HG03280 (cell line): Measurements from ENCODE around the gene ST7L.

Source experiments
- ATAC-seq: cut with Tn5 transposase; IDR thresholded peaks from one replicate; pipeline ENCODE4 v1.9.1; 2021; ENCODE audit warnings: mild to moderate bottlenecking, moderate library complexity; ENCODE audit not compliant: unreplicated experiment

ST7L gene

DNA sequence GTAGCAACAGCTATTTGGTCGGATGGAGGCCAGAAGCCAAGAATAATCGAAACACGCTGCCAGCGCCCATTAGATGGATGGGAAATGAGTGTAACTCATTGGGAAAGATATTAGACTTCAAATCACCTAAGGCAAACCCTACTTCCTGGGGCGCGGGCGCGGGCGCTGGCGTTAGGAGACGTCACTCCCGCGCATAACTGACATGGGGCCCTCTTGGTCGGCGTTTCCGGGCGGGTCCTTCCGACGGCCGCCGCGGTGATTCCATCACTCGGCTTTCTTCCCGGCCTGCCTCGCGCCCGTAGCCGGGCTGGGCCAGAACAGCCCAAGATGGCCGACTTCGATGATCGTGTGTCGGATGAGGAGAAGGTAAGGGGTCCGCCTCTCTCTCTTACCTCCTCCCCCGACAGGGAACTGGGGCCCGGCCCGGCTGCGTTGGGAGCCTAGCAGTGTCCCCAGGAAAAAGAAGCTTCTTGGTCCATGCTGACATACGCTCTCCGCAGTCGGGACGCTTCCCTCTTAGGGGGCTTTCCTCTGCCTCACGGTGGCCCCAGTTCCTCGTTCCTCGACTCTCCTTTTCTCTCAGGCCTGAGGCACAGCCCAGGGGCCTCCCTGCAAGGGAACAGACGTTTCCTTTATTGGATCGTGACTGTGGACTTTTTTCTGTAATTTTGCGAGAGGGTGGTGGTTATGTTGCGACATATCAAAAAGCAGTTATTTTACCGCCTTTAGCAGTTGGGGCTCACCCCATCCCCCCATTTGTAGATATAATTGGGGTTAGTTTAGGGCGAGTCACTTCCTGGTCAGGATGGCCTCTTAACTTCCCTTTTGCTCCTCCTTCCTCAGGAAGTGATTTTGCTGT is 806 bp upstream of the ST7L start, which contains the start of gene CAPZA1:
Gene CAPZA1 (plus strand): TSS at position 315 of the 859 bp plus-strand sequence. CDS start 13 bp downstream, at position 328.
- peak; percentile 85 for ATAC-seq

DNA sequence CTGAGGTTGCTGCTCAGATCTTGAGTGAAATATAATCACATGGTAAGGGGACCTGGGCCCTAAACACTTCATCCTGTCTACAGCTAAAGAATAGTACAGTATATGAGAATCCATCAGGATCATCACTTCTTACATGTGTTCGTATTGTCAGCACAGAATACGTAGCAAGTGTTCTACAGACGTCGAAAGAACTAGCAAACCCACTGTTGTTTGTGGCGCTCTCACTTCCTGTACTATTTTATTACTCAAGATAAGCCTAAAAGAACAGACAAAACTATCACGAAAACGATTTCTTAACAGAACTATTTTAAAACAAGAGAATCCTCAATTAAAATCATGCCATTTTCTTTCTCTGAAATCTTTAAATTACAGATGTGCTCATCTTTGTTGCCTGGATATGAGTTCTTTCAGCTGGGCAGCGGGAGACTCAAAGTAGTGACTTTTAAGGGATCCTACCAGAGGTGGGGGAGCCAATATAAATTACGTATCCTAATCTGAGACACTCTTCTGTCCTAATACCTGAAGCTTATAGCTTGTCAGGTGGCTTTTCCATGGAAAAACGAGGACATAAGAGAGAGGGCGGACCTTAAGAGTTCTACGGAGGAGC is 724 bp downstream of the ST7L start:
- no peak for ATAC-seq

DNA sequence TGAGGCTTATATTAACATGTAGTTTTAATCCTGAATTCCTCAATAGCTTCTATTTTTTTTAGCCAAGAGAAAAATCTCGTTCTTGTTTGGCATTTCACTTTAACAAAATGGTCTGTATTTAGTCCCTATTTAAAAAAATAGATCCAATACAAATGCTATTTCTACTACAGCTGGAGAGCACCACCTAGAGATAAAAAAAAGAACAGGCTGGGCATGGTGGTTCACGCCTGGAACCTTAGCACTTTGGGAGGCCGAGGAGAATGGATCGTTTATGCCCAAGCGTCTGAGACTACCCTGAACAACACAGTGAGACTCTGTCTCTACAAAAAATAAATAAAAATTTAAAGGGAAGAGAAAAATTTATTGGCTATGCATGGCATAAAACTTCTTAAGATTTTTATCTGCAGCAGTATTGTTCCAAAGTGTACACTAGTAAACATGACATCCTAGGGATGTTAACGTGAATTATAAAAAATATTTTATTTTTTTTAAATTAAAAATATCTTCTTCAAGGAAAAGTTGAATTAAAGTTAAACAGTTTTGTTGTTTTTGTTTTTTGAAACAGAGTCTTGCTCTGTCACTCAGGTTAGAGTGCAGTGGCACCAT is 4.4 kb downstream of the ST7L start:
- ATAC-seq: no peak

DNA sequence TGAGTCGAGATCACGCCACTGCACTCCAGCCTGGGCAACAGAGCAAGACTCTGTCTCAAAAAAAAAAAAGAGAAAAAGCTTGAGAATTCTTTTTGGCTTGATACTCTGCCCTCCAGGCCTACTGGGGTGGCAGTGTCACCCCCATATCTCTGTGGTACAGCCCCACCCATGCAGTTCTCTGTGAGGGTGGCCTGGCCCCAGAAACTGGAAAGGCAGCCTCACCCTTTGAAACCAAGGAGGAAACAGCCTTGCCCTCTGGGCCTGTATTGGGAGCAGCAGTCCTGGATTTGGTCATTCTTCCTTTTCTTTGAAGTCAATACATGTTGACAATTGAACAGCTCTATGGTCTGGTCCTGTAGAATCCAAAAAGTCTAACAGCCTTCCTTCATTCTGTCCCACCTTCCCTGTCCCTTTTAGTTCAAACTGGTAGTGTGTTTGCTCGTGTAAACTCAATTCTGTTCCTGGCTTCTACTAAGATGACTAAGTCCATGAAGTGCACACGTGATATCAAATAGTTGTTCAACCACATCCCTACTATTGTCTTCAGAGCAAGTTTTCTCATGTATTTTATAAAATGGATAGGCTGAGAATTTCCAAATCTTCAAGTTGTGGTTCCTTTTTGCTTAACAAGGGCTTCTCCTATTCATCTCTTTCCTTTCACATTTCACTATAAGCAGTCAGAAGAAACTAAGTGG is 13.2 kb downstream of the ST7L start:
- ATAC-seq: no peak

DNA sequence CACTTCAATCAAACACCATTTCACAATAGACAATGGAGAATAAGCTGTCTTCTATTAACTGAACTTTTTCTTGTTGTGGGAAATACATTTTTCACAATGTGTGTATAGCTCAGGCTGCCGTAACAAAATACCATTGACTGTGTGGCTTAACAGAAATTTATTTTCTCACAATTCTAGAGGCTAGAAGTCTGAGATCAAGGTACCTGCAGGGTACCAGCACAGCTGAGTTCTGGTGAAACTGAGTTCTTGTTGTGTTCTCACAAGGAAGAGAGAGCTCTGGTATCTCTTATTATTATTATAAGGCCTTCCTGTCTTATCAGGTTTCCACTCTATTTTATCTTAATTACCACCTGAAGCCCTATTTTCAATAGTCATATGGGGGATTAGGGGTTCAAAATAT is 15.4 kb downstream of the ST7L start:
- no peak for ATAC-seq

DNA sequence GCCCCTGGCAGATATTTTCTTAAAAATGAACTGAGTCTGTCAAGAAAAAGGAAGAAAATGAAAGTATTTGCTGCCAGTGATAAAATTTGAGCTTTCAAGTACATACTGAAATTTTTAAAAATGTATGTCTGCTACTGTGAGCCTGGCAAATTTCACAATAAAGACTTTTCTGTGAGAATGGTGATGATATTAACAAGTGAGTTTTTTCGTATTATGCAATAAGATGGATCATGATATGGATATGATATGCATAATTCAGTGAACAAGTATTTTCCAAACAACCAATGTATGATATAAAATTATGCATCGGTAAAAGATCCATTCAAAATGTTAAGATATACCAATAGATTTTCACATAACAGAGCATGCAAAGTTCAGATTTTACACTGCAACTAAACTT is 15.9 kb downstream of the ST7L start:
- ATAC-seq: no peak

DNA sequence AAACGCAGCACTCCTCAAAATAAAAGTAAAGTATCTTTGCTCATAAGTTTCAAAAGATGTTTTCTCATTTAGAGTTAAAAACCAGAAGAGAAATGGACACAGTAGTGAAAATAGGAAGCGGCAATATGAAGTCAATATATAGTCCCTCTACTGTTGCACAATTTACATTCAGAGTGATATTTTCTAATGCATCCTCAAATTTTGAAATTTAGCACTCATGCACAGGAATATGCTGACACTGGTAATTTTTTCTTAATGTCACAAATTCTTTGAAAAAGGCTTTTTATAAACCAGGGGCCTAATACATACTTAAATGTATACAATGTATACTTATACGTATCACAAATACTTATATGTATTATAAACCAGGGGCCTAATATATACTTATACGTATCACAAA is 19.5 kb downstream of the ST7L start:
- ATAC-seq: no peak

DNA sequence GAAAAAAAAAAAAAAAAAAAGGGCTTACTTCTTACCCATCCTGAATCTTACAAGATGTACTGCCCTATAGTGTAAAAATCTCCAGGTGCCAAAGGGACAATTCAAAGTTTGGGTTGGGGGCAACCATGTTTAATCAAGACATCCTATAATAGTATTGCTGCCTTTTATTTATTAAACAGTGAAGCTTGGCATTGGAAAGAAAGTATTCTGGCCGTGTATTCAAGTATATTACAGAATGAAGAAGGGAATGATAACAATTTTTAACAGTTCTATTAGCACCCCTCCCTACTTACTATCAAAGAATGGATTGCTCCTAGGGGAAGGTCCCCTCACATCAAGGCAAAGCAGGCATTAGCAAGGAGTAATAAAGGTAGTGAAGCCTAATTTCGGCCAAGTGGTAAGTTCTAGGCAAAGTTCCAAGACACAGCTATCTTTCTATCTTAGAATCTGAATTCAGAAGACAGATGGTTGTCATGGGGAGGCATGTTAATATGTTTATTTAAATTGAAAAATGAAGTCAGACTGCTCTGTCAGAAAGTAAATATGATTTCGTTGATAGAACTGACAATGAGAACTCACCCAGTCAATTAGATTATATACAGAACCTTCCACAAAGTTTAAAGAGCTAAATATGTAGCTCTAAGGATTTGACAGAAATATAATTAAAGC is 24.6 kb downstream of the ST7L start:
- ATAC-seq: no peak

DNA sequence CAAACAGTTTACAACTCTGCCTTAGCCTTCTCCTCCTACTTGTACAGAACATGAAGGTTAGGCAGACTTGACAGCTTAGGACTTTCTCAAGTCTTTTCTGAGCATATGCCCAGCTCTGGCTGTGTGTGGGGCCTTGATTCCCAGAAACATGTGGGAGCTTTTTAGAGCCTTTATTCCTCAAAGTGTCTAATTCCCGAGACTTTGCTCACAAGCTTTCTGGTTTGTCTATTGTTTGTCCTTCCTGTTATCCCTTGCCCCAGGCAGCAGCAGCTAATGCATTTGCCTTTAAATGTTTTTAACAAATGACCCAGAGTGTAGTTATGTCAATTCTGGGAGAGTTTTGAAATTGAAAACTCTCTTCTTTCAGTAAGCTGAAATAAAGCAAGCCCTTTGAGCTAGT is 29.2 kb downstream of the ST7L start:
- ATAC-seq: no peak

DNA sequence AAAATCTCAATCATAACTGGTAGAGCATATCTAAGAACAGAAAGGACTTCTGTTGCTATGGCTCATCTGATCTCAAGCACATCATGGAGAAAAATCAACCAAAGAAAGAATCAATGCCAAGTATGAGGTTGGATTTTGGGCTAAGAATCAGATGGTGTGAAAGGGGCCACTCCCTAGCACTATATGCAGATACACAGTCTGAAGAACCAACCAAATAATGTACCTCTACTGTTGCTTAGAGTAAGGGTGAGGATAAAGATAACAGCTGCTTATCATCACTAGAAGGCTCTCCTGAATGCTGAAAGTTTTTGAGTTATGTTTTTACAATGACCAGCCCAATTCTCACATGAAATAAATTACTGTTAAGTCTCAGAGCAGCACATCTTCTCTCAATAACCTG is 35.6 kb downstream of the ST7L start:
- no peak for ATAC-seq

DNA sequence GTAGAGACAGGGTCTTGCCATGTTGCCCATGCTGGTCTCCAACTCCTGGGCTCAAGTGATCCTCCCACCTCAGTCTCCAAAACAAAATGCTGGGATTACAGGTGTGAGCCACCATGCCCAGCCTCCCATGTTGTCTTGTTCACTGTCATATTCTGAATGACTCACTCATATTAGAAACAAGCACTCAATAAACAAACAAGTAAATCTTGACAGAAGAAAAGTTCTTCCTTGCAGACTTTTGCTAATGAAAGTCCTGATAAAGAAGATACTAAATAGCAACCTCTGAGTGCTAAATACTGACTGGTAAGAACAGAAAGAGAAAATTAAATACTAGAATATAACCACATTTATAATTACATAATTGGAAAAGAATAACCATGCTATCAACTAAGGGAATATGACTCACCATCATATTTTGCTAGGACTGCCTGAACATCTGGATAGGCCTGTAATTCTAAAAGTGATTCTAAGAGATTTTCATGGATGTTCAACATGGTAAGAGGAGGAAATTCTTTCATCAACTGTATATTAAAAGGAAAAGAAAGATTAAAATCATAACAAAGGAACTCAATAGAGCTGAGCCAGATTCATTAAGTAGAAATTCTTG is 37.3 kb downstream of the ST7L start:
- no peak for ATAC-seq

DNA sequence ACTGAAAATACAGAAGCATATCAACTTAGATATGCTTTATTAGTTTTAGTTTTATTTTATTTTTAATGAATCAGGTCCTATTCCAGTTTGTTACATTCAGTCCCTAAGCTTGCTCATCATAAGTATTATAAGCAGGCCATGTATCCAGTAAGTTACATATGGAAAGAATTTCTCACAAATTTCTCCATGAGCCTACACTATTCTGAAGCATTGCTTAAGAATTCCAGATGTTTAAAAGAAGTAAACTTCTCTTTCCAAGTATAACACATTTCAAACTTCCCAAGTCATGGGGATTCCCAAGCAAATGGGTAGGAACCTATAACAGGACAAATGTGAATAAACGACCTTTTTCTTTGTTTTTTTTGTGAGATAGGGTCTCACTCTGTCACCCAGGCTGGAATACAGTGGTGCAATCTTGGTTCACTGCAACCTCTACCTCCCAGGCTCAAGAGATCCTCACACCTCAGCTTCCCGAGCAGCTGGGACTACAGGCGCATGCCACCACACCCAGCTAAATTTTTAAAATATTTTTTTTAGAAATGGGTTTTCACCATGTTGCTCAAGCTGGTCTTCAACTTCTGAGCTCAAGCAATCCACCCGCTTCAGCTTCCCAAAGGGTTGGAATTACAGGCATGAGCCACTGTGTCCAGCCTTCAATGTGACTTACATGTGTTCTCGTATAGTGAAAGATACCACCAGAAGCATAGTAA is 39.0 kb downstream of the ST7L start:
- ATAC-seq: no peak

DNA sequence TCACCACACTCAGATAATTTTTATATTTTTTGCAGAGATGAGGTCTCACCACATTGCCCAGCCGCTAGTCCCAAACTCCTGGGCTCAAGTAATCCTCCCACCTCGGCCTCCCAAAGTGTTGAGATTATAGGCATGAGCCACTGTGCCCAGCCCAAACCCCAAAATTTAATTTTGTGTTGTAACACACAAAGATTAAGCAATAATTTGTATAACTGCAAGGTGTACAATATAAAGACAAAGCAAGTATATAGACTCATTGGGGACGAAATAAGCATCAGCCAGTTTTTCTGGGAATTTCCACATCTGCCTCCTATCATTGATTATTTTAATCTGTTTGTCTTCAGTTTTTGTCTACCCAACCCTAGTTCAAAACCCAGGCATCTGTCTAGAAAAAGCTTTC is 42.7 kb downstream of the ST7L start:
- no peak for ATAC-seq

DNA sequence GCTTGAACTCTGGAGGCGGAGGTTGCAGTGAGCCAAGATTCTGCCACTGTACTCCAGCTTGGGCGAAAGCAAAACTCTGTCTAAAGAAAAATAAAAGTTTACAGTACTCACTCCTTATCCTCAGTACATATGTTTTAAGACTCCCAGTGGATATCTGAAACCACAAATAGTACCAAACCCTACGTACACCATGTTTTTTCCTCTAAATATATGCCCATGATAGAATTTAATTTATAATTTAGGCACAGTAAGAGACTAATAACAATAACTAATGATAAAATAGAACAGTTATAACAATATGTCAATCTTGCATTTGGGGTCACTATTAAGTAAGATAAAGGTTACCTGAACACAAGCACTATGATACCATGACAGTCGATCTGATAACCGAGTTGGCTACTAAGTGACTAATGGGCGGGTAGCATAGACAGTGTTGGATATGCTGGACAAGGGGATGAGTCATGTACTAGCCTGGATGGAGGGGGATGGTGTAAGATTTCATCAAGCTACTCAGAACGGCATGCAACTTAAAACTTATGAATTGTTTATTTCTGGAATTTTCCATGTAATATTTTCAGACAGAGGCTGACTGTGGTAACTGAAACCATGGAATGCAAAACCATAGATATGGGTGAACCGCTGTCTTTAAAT is 43.7 kb downstream of the ST7L start:
- no peak for ATAC-seq

DNA sequence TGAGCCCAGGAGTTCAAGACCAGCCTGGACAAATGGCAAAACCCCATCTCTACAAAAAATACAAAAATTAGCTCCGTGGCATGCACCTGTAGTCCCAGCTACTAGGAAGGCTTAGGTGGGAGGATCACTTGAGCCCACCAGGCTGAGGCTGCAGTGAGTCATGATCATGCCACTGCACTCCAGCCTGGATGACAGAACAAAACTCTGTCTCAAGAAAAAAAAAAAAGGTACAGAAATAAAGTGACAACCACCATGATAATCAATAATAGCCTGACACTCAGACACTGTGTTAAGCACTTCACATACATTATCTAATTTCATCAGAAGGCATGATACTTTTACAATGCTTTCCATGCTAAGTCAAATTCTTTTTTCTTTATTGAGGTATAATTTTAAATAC is 53.1 kb downstream of the ST7L start:
- ATAC-seq: no peak

DNA sequence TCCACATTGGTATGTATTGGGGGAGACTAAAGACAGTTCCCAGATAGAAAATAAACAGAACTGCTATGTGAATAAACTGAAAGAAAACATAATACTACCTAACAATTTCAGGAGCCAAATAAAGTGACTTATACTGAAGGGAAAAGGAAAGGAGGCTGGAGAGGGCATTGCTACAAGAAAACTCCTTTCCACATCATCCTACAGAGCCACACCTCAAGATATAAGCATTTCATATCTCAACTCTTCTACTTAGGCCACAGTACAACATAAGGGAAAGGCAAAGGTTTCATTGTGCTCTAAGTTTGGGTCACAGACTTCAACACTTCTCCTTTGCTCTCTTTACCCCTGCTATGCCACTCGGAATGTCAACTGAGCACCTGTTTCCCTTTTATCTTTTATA is 54.9 kb downstream of the ST7L start:
- no peak for ATAC-seq

DNA sequence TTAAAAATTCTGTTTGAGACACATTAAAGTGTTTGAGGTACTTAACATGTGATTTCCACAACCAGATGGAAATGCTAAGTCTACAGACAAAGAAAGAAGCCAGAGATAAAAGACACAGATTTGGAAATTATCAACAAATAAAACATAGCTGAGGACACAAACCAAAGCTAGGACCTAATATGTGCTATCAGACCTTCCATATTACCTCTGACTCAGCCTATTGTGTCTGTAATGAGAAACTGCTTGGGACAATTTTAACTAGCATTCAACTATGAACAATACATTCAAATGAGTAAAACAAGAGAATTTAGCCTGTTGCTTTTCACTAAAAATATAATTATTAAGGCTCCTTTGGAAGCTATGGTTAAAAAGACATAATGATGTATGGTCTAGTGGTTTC is 55.6 kb downstream of the ST7L start:
- no peak for ATAC-seq

DNA sequence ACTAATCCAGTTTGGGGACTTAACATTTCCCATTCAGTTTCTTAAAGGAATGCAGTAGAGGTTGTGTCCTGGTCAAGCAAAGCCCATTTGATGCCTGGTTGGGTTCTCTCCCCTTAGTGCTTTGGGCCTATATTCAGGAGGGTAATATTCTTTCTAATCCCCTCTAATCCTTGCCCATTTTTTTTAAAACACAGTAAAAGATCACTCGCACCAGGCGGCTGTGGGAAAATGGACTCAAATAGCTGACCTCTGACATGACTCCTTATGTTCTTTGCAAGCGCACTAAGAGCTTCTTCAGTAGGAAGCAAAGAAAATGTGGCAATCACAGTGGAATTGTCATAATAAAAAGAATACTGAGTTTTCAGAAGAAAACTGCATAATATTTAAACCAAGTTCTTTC is 60.3 kb downstream of the ST7L start:
- no peak for ATAC-seq

DNA sequence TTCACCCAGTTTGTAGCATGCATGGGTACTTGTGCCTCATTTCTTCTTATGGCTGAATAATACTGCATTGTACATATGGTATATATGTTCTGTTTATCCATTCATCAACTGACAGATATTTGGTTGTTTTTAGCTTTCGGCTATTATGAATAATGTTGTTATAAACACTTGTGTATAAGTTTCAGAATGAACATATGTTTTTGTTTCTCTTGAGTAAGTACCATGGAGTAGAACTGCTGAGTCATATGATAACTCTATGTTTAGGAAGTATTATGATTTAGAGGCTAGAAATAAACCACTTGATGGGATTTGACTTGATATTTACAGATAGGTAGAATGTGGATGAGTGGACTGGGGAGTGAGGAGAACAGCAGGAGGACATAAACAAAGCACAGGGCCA is 61.6 kb downstream of the ST7L start:
- no peak for ATAC-seq
